ENCODE measurements around the gene PVALEF.

GRCh38 chr17:81218459-81218858 lies 53.2 kb downstream of the PVALEF start:
- TF ChIP-seq, protein P1, sequence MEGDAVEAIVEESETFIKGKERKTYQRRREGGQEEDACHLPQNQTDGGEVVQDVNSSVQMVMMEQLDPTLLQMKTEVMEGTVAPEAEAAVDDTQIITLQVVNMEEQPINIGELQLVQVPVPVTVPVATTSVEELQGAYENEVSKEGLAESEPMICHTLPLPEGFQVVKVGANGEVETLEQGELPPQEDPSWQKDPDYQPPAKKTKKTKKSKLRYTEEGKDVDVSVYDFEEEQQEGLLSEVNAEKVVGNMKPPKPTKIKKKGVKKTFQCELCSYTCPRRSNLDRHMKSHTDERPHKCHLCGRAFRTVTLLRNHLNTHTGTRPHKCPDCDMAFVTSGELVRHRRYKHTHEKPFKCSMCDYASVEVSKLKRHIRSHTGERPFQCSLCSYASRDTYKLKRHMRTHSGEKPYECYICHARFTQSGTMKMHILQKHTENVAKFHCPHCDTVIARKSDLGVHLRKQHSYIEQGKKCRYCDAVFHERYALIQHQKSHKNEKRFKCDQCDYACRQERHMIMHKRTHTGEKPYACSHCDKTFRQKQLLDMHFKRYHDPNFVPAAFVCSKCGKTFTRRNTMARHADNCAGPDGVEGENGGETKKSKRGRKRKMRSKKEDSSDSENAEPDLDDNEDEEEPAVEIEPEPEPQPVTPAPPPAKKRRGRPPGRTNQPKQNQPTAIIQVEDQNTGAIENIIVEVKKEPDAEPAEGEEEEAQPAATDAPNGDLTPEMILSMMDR (IDR thresholded peaks at IDR 0.05): no peak
- TF ChIP-seq POLR2A (IDR thresholded peaks at IDR 0.05): no peak
